Type B pancreatic cell (in vitro differentiated cells): Measurements from ENCODE around the gene PTOV1. TPM values are rescaled to one million over a fixed set of nuclear protein-coding genes. Genes with fewer than 3 reads are reported as not detected.
A peak's percentile ranks its signal among the peaks of the same experiment; 100 is the strongest.

Experiments
- DNase-seq: peaks from one replicate; pipeline ENCODE4 v3.0.0; 2021; ENCODE audit warnings: mixed read lengths; ENCODE audit not compliant: unreplicated experiment; ENCODE audit errors: extremely low spot score
- H3K27ac Mint-ChIP-seq: 2 replicates; pipeline ENCODE4 v1.8.0; 2021; ENCODE audit warnings: mild to moderate bottlenecking, mixed read lengths
- H3K27me3 Mint-ChIP-seq: 2 replicates; pipeline ENCODE4 v1.8.0; 2021; ENCODE audit warnings: mixed read lengths
- H3K36me3 Mint-ChIP-seq: 2 replicates; pipeline ENCODE4 v1.8.0; 2021; ENCODE audit warnings: mixed read lengths
- H3K4me1 Mint-ChIP-seq: one replicate; pipeline ENCODE4 v1.8.0; 2021; ENCODE audit warnings: mixed read lengths; ENCODE audit not compliant: unreplicated experiment
- H3K4me3 Mint-ChIP-seq: 2 replicates; pipeline ENCODE4 v1.8.0; 2021; ENCODE audit warnings: mild to moderate bottlenecking, mixed read lengths
- H3K9me3 Mint-ChIP-seq: 2 replicates; pipeline ENCODE4 v1.8.0; 2021; ENCODE audit warnings: mixed read lengths
- CTCF ChIP-seq: fragments of 200-600 bp; sonication (generic); conservative IDR thresholded peaks from 2 replicates; pipeline ENCODE4 v1.5.0; 2021; ENCODE audit warnings: antibody characterized with exemption, mild to moderate bottlenecking
- total RNA-seq: library from RNA; stranded (reverse); gene quantifications from 2 replicates; pipeline ENCODE4 v1.2.1, GENCODE V29; 2021; ENCODE audit warnings: low replicate concordance

PTOV1 gene
- total RNA-seq, 1 donor from 2014 or later, result 388 TPM

DNA sequence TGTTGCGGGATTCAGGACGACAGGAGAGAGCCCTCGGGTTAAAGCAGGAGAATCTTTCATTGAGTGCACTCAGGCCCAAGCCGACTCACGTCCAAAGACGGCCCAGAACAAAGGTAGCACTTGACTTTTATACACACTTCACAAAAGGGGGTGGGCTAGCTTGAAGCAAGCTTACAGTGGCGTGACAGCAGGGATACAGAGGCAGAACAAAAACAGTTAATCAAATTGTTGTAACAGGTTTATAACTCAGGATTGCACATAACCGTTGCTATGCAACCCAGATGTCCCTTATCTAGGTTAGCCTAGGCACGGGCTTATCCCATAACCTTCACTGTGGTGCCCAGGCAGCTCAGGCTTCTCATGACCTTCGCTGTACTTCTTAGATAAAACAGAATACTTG, 30.8 kb upstream of the PTOV1 start:
- H3K36me3 Mint-ChIP-seq, result peaks cover 13% of the 10 kb centered on the region
- no peaks in the 10 kb centered on the region for H3K27me3 Mint-ChIP-seq
- H3K27ac Mint-ChIP-seq, result peak overlapping the region; percentile 99
- H3K4me1 Mint-ChIP-seq, result peaks cover 11% of the 10 kb centered on the region
- H3K9me3 Mint-ChIP-seq, result no peaks in the 10 kb centered on the region
- H3K4me3 Mint-ChIP-seq, result peak overlapping the region; percentile 70
- no peak for TF ChIP-seq CTCF
- DNase-seq, result no peak

DNA sequence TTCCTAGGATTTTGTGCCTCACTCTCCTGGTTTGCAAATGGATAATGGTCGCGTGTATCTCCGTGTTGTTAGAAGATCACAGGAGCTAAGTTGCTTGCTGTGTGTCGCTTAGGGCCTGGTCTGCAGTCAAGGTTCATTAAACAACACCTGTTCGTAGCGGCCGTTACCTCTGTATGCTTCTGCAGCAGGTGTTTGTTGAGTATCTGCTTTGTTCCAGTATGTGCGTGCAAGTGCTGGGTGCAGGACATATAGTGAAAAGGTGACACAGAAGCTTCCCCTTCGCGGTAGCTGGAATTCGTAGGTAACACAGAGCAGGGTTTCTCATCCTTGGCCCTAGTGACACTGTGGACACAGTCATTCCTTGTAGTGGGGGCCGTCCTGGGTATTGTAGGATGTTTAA, 27.5 kb upstream of the PTOV1 start:
- H3K27me3 Mint-ChIP-seq, result no peaks in the 10 kb centered on the region
- DNase-seq, result no peak
- H3K27ac Mint-ChIP-seq, result peak overlapping the region; percentile 71
- peak overlapping the region; percentile 34 for H3K4me3 Mint-ChIP-seq
- H3K4me1 Mint-ChIP-seq, result peaks cover 12% of the 10 kb centered on the region
- no peaks in the 10 kb centered on the region for H3K9me3 Mint-ChIP-seq
- TF ChIP-seq CTCF, result no peak
- H3K36me3 Mint-ChIP-seq, result peaks cover 16% of the 10 kb centered on the region

- Mint-ChIP-seq H3K4me1 (peaks cover 5% of the 10 kb centered on the region), H3K27ac (no peak overlapping the region), H3K27me3 (no peaks in the 10 kb centered on the region), H3K36me3 (peaks cover 16% of the 10 kb centered on the region), H3K4me3 (no peak overlapping the region), H3K9me3 (no peaks in the 10 kb centered on the region)
- no peak for TF ChIP-seq CTCF
- DNase-seq, result no peak
Measured at GRCh38 chr19:49824662-49825061, 26.3 kb upstream of the PTOV1 start.

DNA sequence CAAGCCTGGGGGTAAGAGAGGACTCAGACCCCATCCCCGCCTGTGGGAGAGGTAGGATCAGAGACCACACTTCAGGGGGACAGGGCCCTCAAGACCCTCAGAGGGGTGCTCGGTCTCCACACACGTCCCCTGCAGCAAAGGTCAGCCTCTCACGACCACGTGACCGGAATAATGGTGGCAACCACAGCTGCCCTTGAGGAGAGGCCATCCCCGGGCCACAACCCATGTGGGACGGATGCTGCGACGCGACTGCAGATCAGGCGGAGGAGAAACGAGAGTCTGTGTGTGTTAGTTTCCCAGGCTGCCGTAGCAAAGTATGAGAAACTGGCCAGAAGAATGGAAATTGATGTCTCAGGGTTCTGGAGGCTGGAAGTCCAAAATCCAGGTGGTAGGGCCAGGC, 23.9 kb upstream of the PTOV1 start:
- no peak for TF ChIP-seq CTCF
- DNase-seq, result no peak
- H3K27ac Mint-ChIP-seq, result no peak overlapping the region
- peaks cover 5% of the 10 kb centered on the region for H3K4me1 Mint-ChIP-seq
- no peak overlapping the region for H3K4me3 Mint-ChIP-seq
- no peaks in the 10 kb centered on the region for H3K9me3 Mint-ChIP-seq
- H3K36me3 Mint-ChIP-seq, result peaks cover 9% of the 10 kb centered on the region
- H3K27me3 Mint-ChIP-seq, result no peaks in the 10 kb centered on the region

DNA sequence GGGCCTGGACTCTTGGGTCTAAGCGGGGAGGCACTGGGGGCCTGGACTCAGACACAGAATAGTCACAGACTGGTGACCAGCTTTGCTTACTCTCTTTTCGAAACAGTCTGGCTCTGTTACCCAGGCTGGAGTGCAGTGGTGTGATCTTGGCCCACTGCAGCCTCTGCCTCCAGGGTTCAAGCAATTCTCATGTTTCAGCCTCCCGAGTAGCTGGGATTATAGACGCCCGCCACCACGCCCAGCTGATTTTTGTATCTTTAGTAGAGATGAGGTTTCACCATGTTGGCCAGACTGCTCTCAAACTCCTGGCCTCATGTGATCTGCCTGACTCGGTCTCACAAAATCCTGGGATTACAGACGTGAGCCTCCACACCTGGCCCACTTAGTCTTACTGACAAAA, 21.8 kb upstream of the PTOV1 start:
- no peak for DNase-seq
- Mint-ChIP-seq H3K27me3 (no peaks in the 10 kb centered on the region), H3K9me3 (no peaks in the 10 kb centered on the region), H3K27ac (no peak overlapping the region), H3K4me1 (peaks cover 5% of the 10 kb centered on the region), H3K36me3 (peaks cover 3% of the 10 kb centered on the region), H3K4me3 (no peak overlapping the region)
- no peak for TF ChIP-seq CTCF

- DNase-seq, result no peak
- no peak overlapping the region for H3K27ac Mint-ChIP-seq
- no peak overlapping the region for H3K4me3 Mint-ChIP-seq
- H3K4me1 Mint-ChIP-seq, result peaks cover 5% of the 10 kb centered on the region
- H3K9me3 Mint-ChIP-seq, result no peaks in the 10 kb centered on the region
- no peak for TF ChIP-seq CTCF
- H3K27me3 Mint-ChIP-seq, result no peaks in the 10 kb centered on the region
- H3K36me3 Mint-ChIP-seq, result peaks cover 3% of the 10 kb centered on the region
Measured at GRCh38 chr19:49829721-49830120, 21.2 kb upstream of the PTOV1 start.
